SK-N-MC (cell line): ENCODE data around the gene ZC3H12A.

Experiments used
- EZH2 ChIP-seq: fragments of 200-600 bp; sonication (generic); IDR thresholded peaks from one replicate; pipeline ENCODE4 v1.6.1; 2017; ENCODE audit warnings: antibody characterized with exemption
- POLR2AphosphoS5 ChIP-seq: IDR thresholded peaks from 2 replicates; pipeline ENCODE4 v1.6.1; 2012; ENCODE audit warnings: mild to moderate bottlenecking, low read depth, low read length, borderline replicate concordance

- TF ChIP-seq EZH2 (no peak), POLR2AphosphoS5 (no peak)
These were observed 2.1 kb upstream of the ZC3H12A start for GRCh38 chr1:37472281-37472680.
